Fibroblast of lung (primary cell): ENCODE results near the gene SYCP1. TPM values are rescaled to one million over a fixed set of nuclear protein-coding genes. Genes with fewer than 3 reads are reported as not detected.

Experiments
- DNase-seq, 2 donors: peaks; one replicate each; pipeline versions ENCODE4 v3.0.0 to v3.0.0-alpha.2; 2010; ENCODE audit warnings: low read depth in 2 of 2
- H2AFZ ChIP-seq: 2 replicates; pipeline ENCODE4 v1.5.1; 2012; ENCODE audit warnings: low read length, control low read depth, inconsistent platforms
- H3K27ac ChIP-seq: 2 replicates; pipeline ENCODE4 v1.5.1; 2011; ENCODE audit warnings: low read length, control low read depth; ENCODE audit not compliant: insufficient read depth
- H3K27me3 ChIP-seq: 2 replicates; pipeline ENCODE4 v1.5.1; 2011; ENCODE audit warnings: mild to moderate bottlenecking, low read length; ENCODE audit not compliant: control insufficient read depth, insufficient read depth
- H3K36me3 ChIP-seq: 2 replicates; pipeline ENCODE4 v1.5.1; 2011; ENCODE audit warnings: low read length; ENCODE audit not compliant: control insufficient read depth, insufficient read depth
- H3K4me1 ChIP-seq: 2 replicates; pipeline ENCODE4 v1.5.1; 2011; ENCODE audit warnings: low read length; ENCODE audit not compliant: control insufficient read depth, insufficient read depth; ENCODE audit errors: extremely low read depth
- H3K4me2 ChIP-seq: 2 replicates; pipeline ENCODE4 v1.5.1; 2011; ENCODE audit warnings: low read length, control low read depth; ENCODE audit not compliant: insufficient read depth; ENCODE audit errors: extremely low read depth
- H3K4me3 ChIP-seq, 4 experiments: fragments of 200-600 bp in 1 of 4; sonication (generic) in 1 of 4; replicated peaks in 1 of 4; 2 replicates each; pipeline ENCODE4 v1.5.1; 2011 to 2016; ENCODE audit warnings: low read length in 4 of 4, low read depth in 3 of 4, mild to moderate bottlenecking in 3 of 4, control low read depth in 2 of 4, inconsistent platforms in 1 of 4, mixed read lengths in 1 of 4; ENCODE audit not compliant: insufficient read depth in 1 of 4; ENCODE audit errors: control extremely low read depth in 1 of 4
- H3K79me2 ChIP-seq: 2 replicates; pipeline ENCODE4 v1.5.1; 2012; ENCODE audit warnings: mild to moderate bottlenecking, low read length, inconsistent platforms; ENCODE audit not compliant: control insufficient read depth, insufficient read depth
- H3K9ac ChIP-seq: 2 replicates; pipeline ENCODE4 v1.5.1; 2011; ENCODE audit warnings: mild to moderate bottlenecking, low read length, control low read depth; ENCODE audit not compliant: insufficient read depth
- H3K9me3 ChIP-seq: 2 replicates; pipeline ENCODE4 v1.5.1; 2012; ENCODE audit warnings: low read depth, low read length; ENCODE audit not compliant: control insufficient read depth, insufficient read depth
- H4K20me1 ChIP-seq: 2 replicates; pipeline ENCODE4 v1.5.1; 2011; ENCODE audit warnings: low read length; ENCODE audit not compliant: control insufficient read depth, insufficient read depth; ENCODE audit errors: extremely low read depth
- EZH2 ChIP-seq: IDR thresholded peaks from 2 replicates; pipeline ENCODE4 v1.5.1; 2012; ENCODE audit warnings: low read length, control low read depth, mild to moderate bottlenecking; ENCODE audit errors: missing control alignments
- polyA plus RNA-seq, 2 donors: library from polyadenylated mRNA; depleted of rRNA in 1 of 2; stranded (reverse) in 1 of 2; unstranded in 1 of 2; fragments of >200 nt; gene quantifications; 2 replicates each; pipeline ENCODE4 v1.2.1, GENCODE V29; 2011 to 2012; ENCODE audit warnings: missing spikeins in 1 of 2
- total RNA-seq: library from RNA; depleted of rRNA; stranded (reverse); fragments of >200 nt; gene quantifications from 2 replicates; pipeline ENCODE4 v1.2.1, GENCODE V29; 2014
- TF ChIP-seq, protein P1 (sequence below), 2 donors: IDR thresholded peaks in 1 of 2; conservative IDR thresholded peaks in 1 of 2; 1 replicate in 1 of 2; 2 replicates in 1 of 2; pipeline ENCODE4 v1.5.1; 2011 to 2012; ENCODE audit warnings: low read length in 2 of 2, control low read depth in 1 of 2, inconsistent platforms in 1 of 2, low read depth in 1 of 2, mild to moderate bottlenecking in 1 of 2

The SYCP1 gene
- total and polyA plus RNA-seq, 2 donors (not counting 1 experiment from before 2014, with no cell fraction given), result not detected

DNA sequence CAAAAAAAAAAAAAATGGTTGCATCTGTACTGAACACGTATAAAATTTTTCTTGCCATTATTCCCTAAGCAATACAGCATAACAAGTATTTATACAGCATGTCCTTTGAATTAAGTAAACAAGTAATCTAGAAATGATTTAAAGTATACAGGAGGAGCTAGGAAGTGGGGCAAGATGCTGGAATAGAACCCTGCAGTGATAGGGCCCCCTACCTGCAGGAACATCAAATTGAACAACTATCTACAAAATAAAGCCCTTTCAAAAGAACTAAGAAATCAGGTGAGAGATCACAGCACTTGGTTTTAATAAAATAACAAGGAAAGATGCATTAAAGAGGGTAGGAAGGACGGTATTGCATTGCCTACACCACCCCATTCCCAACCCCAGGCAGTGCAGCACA lies 185.8 kb downstream of the SYCP1 start:
- Histone ChIP-seq H3K36me3 (no peaks in the 10 kb centered on the region), H3K4me2 (no peak overlapping the region), H3K4me1 (no peaks in the 10 kb centered on the region), H4K20me1 (no peaks in the 10 kb centered on the region), H3K79me2 (no peaks in the 10 kb centered on the region), H3K4me3 (no peak overlapping the region), H3K9me3 (no peaks in the 10 kb centered on the region), H3K27ac (no peak overlapping the region), H3K9ac (no peak overlapping the region), H2AFZ (no peak overlapping the region), H3K27me3 (peaks cover 4% of the 10 kb centered on the region)
- no peak for DNase-seq
- TF ChIP-seq EZH2, result no peak
- TF ChIP-seq, protein P1, sequence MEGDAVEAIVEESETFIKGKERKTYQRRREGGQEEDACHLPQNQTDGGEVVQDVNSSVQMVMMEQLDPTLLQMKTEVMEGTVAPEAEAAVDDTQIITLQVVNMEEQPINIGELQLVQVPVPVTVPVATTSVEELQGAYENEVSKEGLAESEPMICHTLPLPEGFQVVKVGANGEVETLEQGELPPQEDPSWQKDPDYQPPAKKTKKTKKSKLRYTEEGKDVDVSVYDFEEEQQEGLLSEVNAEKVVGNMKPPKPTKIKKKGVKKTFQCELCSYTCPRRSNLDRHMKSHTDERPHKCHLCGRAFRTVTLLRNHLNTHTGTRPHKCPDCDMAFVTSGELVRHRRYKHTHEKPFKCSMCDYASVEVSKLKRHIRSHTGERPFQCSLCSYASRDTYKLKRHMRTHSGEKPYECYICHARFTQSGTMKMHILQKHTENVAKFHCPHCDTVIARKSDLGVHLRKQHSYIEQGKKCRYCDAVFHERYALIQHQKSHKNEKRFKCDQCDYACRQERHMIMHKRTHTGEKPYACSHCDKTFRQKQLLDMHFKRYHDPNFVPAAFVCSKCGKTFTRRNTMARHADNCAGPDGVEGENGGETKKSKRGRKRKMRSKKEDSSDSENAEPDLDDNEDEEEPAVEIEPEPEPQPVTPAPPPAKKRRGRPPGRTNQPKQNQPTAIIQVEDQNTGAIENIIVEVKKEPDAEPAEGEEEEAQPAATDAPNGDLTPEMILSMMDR (conservative IDR thresholded peaks at IDR 0.05 in 1 of 2, IDR thresholded peaks at IDR 0.05 in 1 of 2; ENCODE audit: low read depth in 1 of 2, low read length in 2 of 2), result no peak

DNA sequence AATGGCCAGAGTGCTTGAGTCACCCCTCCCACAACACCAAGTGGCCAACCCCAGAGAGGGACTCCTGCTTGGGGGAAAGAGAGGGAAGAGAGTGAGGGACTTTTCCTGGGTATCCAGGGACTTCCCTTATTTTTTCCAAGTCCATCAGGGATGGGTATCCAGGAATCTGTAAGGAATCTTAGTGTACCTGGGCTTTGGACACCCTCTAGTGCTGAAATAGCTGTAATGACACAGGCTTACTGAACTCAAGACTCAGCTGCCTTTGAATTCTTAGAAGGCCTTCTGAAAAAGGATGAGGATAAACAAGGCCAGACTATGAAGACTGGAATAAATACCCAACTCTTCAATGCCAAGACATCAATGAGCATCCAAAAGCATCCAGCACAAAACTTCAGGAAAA lies 187.0 kb downstream of the SYCP1 start:
- DNase-seq, result no peak

More for the DNA sequence above, 187.0 kb downstream of the SYCP1 start:
- Histone ChIP-seq H3K4me1 (no peaks in the 10 kb centered on the region), H3K9ac (no peak overlapping the region), H3K27me3 (peaks cover 4% of the 10 kb centered on the region), H2AFZ (no peak overlapping the region), H3K36me3 (no peaks in the 10 kb centered on the region), H3K9me3 (no peaks in the 10 kb centered on the region), H4K20me1 (no peaks in the 10 kb centered on the region), H3K79me2 (no peaks in the 10 kb centered on the region), H3K4me2 (no peak overlapping the region), H3K27ac (no peak overlapping the region), H3K4me3 (no peak overlapping the region)
- TF ChIP-seq, protein P1 (conservative IDR thresholded peaks at IDR 0.05 in 1 of 2, IDR thresholded peaks at IDR 0.05 in 1 of 2; ENCODE audit: low read depth in 1 of 2, low read length in 2 of 2), result peak in 1 of 2 donors; percentile 11
- TF ChIP-seq EZH2, result no peak

Other genes starting within 250 kb of the SYCP1 start
- gene DENND2C, start 184.8 kb upstream of the SYCP1 start, total RNA-seq, result 1.3 and 1.5 TPM in 2 replicates
- 1.5 and 1.7 TPM in 2 replicates for gene DENND2C, start 184.8 kb upstream of the SYCP1 start, polyA plus RNA-seq
- not detected in 2 replicates for gene AMPD1, start 159.3 kb upstream of the SYCP1 start, total RNA-seq
- not detected in 2 replicates for gene AMPD1, start 159.3 kb upstream of the SYCP1 start, polyA plus RNA-seq
- 29.5 and 31.0 TPM in 2 replicates for gene NRAS, start 138.1 kb upstream of the SYCP1 start, total RNA-seq
- gene NRAS, start 138.1 kb upstream of the SYCP1 start, polyA plus RNA-seq, result 62.3 and 71.8 TPM in 2 replicates
- gene CSDE1, start 96.9 kb upstream of the SYCP1 start, total RNA-seq, result 915 and 1,392 TPM in 2 replicates
- 332 and 374 TPM in 2 replicates for gene CSDE1, start 96.9 kb upstream of the SYCP1 start, polyA plus RNA-seq
- 69.5 and 87.8 TPM in 2 replicates for gene SIKE1, start 74.2 kb upstream of the SYCP1 start, total RNA-seq
- gene SIKE1, start 74.2 kb upstream of the SYCP1 start, polyA plus RNA-seq, result 31.2 and 48.8 TPM in 2 replicates
- not detected in 2 replicates for gene TSHB, start 175.0 kb downstream of the SYCP1 start, total RNA-seq
- gene TSHB, start 175.0 kb downstream of the SYCP1 start, polyA plus RNA-seq, result not detected in 2 replicates
- 0.66 and 2.1 TPM in 2 replicates for gene TSPAN2, start 234.6 kb downstream of the SYCP1 start, total RNA-seq
- 0.08 and 0.20 TPM in 2 replicates for gene TSPAN2, start 234.6 kb downstream of the SYCP1 start, polyA plus RNA-seq